ENCODE data around the gene RGS10.
A peak's percentile ranks its signal among the peaks of the same experiment; 100 is the strongest.

Gene RGS10

DNA sequence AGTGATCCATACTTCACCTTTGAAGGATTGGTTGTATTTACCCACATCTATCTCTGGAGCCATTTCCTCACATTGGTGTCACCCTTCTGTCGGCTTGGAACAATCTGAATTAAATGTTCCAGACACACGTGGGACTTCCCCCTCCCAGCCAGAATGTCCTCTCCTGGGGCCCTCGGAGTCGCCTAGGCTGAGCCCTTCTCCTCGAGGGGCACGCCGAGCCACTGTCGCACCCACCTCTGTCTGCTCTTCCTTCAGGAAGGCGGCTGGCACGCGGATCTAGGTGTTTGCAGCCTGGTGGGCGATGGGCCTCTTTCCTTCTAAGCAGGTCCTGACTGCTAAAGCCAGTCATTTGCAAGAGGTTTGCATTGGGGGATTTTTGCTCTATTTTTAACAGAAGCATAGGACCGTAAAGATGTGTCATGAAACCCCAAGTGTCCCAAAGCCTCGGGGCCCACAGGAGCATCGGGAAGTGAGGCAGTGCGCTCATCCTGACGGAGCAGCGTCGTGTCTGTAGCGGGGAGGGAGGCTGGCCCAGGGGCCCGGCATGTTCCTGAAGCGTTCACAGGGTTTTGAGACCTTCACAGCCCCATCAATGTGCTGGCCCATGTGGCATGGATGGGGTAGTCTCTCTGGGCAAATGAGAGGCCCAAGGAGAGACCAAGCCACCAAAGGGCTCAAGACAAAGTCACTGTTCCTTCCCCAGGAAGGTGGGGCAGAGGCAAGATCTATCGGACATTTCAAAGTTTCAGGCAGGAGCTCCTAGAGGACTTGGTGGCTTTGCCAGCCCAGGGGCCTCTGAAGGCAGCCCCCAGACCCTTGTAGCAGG, 86.7 kb downstream of the RGS10 start:
- ATAC-seq (replicated peaks) = peak; percentile 63 to 82

DNA sequence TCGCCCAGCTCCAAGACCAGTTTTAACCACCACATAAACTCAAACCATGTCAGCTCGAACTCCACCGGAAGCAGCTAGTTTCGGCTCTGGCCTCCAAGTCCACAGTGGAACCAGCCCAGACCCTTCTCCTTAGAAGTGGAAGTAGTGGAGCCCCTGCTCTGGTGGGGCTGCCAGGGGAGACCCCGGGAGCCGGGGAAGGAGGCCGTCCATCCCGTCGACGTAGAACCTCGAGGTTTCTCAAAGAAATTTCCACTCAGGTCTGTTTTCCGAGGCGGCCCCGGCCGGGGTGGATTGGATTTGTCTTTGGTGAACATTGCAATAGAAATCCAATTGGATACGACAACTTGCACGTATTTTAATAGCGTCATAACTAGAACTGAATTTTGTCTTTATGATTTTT, 87.5 kb downstream of the RGS10 start:
- no peak for DNase-seq
- H3K4me1 Mint-ChIP-seq = peaks cover 16 to 28% of the 10 kb centered on the region in 2 donors
- H3K36me3 Mint-ChIP-seq = peaks cover 21 to 37% of the 10 kb centered on the region in 2 donors
- no peaks in the 10 kb centered on the region for H3K9me3 Mint-ChIP-seq
- no peak for ATAC-seq (replicated peaks)
- H3K4me3 Mint-ChIP-seq = no peak overlapping the region
- no peaks in the 10 kb centered on the region for H3K27me3 Mint-ChIP-seq
- no peak overlapping the region for H3K27ac Mint-ChIP-seq

More for the DNA sequence above, 86.7 kb downstream of the RGS10 start:
- Mint-ChIP-seq H3K9me3 (no peaks in the 10 kb centered on the region), H3K27me3 (no peaks in the 10 kb centered on the region), H3K4me3 (peak overlapping the region; percentile 40 to 66), H3K4me1 (peaks cover 16 to 31% of the 10 kb centered on the region in 2 donors), H3K36me3 (peaks cover 21 to 33% of the 10 kb centered on the region in 2 donors), H3K27ac (peak overlapping the region; percentile 90)
- DNase-seq = no peak

DNA sequence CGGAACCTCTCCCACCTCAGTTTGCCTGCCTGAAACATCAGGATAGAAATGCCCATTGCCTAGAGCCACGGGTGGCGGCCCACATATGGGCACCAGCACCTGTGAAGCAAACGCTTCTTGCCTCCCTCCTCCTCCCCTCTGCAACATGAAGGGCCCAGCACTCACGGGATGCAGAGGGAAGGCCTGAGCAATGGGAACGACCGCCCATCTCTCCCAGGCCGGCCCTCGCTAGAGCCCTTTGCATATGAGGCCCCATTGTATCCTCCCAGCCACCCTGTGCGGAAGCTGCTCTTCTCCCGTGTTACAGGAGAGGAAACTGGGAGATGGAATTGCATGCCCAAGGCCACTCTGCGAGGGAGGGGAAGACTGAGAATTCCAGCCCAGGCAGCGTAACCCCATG, 88.2 kb downstream of the RGS10 start:
- DNase-seq = no peak
- Mint-ChIP-seq H3K9me3 (no peaks in the 10 kb centered on the region), H3K4me1 (peaks cover 21 to 35% of the 10 kb centered on the region in 2 donors)

DNA sequence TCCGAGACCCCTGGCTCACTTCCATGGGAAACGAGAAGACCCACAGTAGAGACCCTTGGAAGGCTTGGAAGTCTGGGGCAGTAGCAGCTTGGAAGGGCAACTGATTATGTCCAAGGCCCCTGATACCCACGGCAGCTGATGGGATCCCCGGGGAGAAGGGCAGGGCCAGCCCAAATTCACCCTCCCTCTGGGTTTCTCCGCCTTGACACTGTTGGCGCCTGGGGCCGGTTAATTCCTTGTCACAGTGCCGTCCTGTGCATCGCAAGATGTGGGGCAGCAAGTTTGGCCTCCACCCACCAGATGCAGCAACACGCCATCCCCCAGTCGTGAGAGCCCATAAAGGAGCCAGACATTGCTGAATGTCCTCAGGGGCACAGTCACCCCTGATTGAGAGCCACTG, 89.2 kb downstream of the RGS10 start:
- no peaks in the 10 kb centered on the region for H3K9me3 Mint-ChIP-seq
- DNase-seq (no peak), ATAC-seq (replicated peaks) (no peak)
- no peak overlapping the region for H3K27ac Mint-ChIP-seq
- peaks cover 25 to 41% of the 10 kb centered on the region in 2 donors for H3K4me1 Mint-ChIP-seq
- H3K36me3 Mint-ChIP-seq = peaks cover 26 to 44% of the 10 kb centered on the region in 2 donors
- H3K4me3 Mint-ChIP-seq = no peak overlapping the region
- no peaks in the 10 kb centered on the region for H3K27me3 Mint-ChIP-seq

More for the DNA sequence above, 88.2 kb downstream of the RGS10 start:
- Mint-ChIP-seq H3K36me3 (peaks cover 26 to 41% of the 10 kb centered on the region in 2 donors), H3K27me3 (no peaks in the 10 kb centered on the region), H3K4me3 (no peak overlapping the region), H3K27ac (no peak overlapping the region)
- ATAC-seq (replicated peaks) = no peak

DNA sequence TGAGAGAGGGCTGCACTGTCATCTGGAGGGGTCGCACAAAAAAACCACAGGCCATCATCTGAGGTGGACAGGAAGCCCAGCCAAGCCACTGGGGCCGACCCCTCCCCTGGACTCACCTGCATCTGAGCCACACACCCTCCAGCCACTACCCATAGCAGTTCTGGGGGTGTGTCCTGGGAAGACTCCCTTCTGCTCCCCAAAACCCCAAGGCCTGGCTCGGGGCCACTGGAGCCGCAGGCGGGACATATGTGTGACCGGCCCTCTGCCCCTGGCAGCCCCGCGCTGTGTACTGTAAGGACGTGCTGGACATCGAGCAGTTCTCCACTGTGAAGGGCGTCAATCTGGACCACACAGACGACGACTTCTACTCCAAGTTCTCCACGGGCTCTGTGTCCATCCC, 90.1 kb downstream of the RGS10 start:
- Mint-ChIP-seq H3K27me3 (no peaks in the 10 kb centered on the region), H3K36me3 (peaks cover 26 to 47% of the 10 kb centered on the region in 2 donors), H3K4me1 (peaks cover 25 to 41% of the 10 kb centered on the region in 2 donors), H3K27ac (no peak overlapping the region), H3K4me3 (no peak overlapping the region), H3K9me3 (no peaks in the 10 kb centered on the region)
- DNase-seq (no peak), ATAC-seq (replicated peaks) (no peak)

- peaks cover 26 to 53% of the 10 kb centered on the region in 2 donors for H3K36me3 Mint-ChIP-seq
- H3K27me3 Mint-ChIP-seq = no peaks in the 10 kb centered on the region
- DNase-seq (no peak), ATAC-seq (replicated peaks) (no peak)
- H3K27ac Mint-ChIP-seq = no peak overlapping the region
- no peaks in the 10 kb centered on the region for H3K9me3 Mint-ChIP-seq
- H3K4me3 Mint-ChIP-seq = no peak overlapping the region
- H3K4me1 Mint-ChIP-seq = peaks cover 25 to 35% of the 10 kb centered on the region in 2 donors
Measured at GRCh38 chr10:119451300-119451896, 91.1 kb downstream of the RGS10 start.

- H3K36me3 Mint-ChIP-seq = peaks cover 25 to 55% of the 10 kb centered on the region in 2 donors
- H3K9me3 Mint-ChIP-seq = no peaks in the 10 kb centered on the region
- ATAC-seq (replicated peaks) (no peak), DNase-seq (no peak)
- H3K4me3 Mint-ChIP-seq = no peak overlapping the region
- no peaks in the 10 kb centered on the region for H3K27me3 Mint-ChIP-seq
- H3K4me1 Mint-ChIP-seq = peaks cover 25 to 31% of the 10 kb centered on the region in 2 donors
- H3K27ac Mint-ChIP-seq = no peak overlapping the region
Measured at GRCh38 chr10:119450606-119451299, 91.8 kb downstream of the RGS10 start.
